SK-N-SH treated with all-trans-retinoic acid at 6 μM for 48 hours (cell line): ENCODE data around the gene ADAMTS6.

Source experiments
- ATAC-seq: fragments of 200-7000 bp; cut with Tn5 transposase; 3 replicates; pipeline ENCODE4 v1.9.1; 2020; ENCODE audit warnings: mild to moderate bottlenecking, moderate library complexity
- ARNTL ChIP-seq: fragments of 450-650 bp; formaldehyde crosslinking; IDR thresholded peaks from 2 replicates; pipeline ENCODE4 v1.5.0; 2020; ENCODE audit warnings: low read depth, mild to moderate bottlenecking, moderate library complexity, borderline replicate concordance
- BACH2 ChIP-seq: fragments of 250-450 bp; sonication (Bioruptor Pico); IDR thresholded peaks from 2 replicates; pipeline ENCODE4 v1.9.0; 2021; ENCODE audit warnings: mild to moderate bottlenecking, borderline replicate concordance
- CREB5 ChIP-seq: fragments of 250-450 bp; sonication (Bioruptor Pico); IDR thresholded peaks from 2 replicates; pipeline ENCODE4 v1.5.1; 2020; ENCODE audit warnings: low read depth, mild to moderate bottlenecking, moderate library complexity
- CSDC2 ChIP-seq: fragments of 250-450 bp; sonication (Bioruptor Pico); IDR thresholded peaks from 2 replicates; pipeline ENCODE4 v1.5.0; 2020; ENCODE audit warnings: mild to moderate bottlenecking, moderate library complexity
- ESRRG ChIP-seq: fragments of 250-450 bp; sonication (Bioruptor Pico); IDR thresholded peaks from 2 replicates; pipeline ENCODE4 v1.6.1; 2021; ENCODE audit warnings: mild to moderate bottlenecking
- ISL1 ChIP-seq: fragments of 250-450 bp; sonication (Bioruptor Pico); IDR thresholded peaks from 2 replicates; pipeline ENCODE4 v2.1.2; 2022; ENCODE audit warnings: mild to moderate bottlenecking, moderate library complexity
- OSR1 ChIP-seq: fragments of 250-450 bp; sonication (Bioruptor Pico); IDR thresholded peaks from 2 replicates; pipeline ENCODE4 v1.8.0; 2022; ENCODE audit warnings: moderate library complexity, mild to moderate bottlenecking, inconsistent platforms
- POU6F1 ChIP-seq: fragments of 250-450 bp; sonication (Bioruptor Pico); IDR thresholded peaks from 2 replicates; pipeline ENCODE4 v1.8.0; 2021; ENCODE audit warnings: low read depth, mild to moderate bottlenecking, moderate library complexity, borderline replicate concordance
- PPARA ChIP-seq: fragments of 250-450 bp; sonication (Bioruptor Pico); IDR thresholded peaks from 2 replicates; pipeline ENCODE4 v1.5.0; 2020; ENCODE audit warnings: mild to moderate bottlenecking, borderline replicate concordance
- RARB ChIP-seq: fragments of 250-450 bp; sonication (Bioruptor Pico); IDR thresholded peaks from 2 replicates; pipeline ENCODE4 v1.8.0; 2021; ENCODE audit warnings: mild to moderate bottlenecking, moderate library complexity
- SNAI2 ChIP-seq: fragments of 250-450 bp; sonication (Bioruptor Pico); IDR thresholded peaks from 2 replicates; pipeline ENCODE4 v1.5.0; 2020; ENCODE audit warnings: mild to moderate bottlenecking, moderate library complexity
- TCF4 ChIP-seq: fragments of 250-450 bp; sonication (Bioruptor Pico); IDR thresholded peaks from 2 replicates; pipeline ENCODE4 v1.8.0; 2021; ENCODE audit warnings: mild to moderate bottlenecking, moderate library complexity, borderline replicate concordance
- TSHZ2 ChIP-seq: fragments of 250-450 bp; sonication (Bioruptor Pico); IDR thresholded peaks from 2 replicates; pipeline ENCODE4 v1.5.0; 2020; ENCODE audit warnings: mild to moderate bottlenecking, moderate library complexity
- ZC3H10 ChIP-seq: fragments of 250-450 bp; sonication (Bioruptor Pico); IDR thresholded peaks from 2 replicates; pipeline ENCODE4 v1.5.1; 2021; ENCODE audit warnings: mild to moderate bottlenecking, moderate library complexity
- ZFP3 ChIP-seq: fragments of 250-450 bp; sonication (Bioruptor Pico); IDR thresholded peaks from 2 replicates; pipeline ENCODE4 v1.5.0; 2020; ENCODE audit warnings: mild to moderate bottlenecking, moderate library complexity
- ZFP30 ChIP-seq: fragments of 450-650 bp; formaldehyde crosslinking; IDR thresholded peaks from 2 replicates; pipeline ENCODE4 v1.5.0; 2022; ENCODE audit warnings: mild to moderate bottlenecking, moderate library complexity
- ZNF565 ChIP-seq: fragments of 450-650 bp; formaldehyde crosslinking; conservative IDR thresholded peaks from 2 replicates; pipeline ENCODE4 v1.5.0; 2020; ENCODE audit warnings: low read depth, mild to moderate bottlenecking, moderate library complexity
- ZNF70 ChIP-seq: fragments of 450-650 bp; formaldehyde crosslinking; IDR thresholded peaks from 2 replicates; pipeline ENCODE4 v1.5.0; 2020; ENCODE audit warnings: mild to moderate bottlenecking, moderate library complexity
- ZNF8 ChIP-seq: fragments of 450-650 bp; formaldehyde crosslinking; IDR thresholded peaks from 2 replicates; pipeline ENCODE4 v1.5.0; 2020; ENCODE audit warnings: mild to moderate bottlenecking, moderate library complexity

ADAMTS6 gene

DNA sequence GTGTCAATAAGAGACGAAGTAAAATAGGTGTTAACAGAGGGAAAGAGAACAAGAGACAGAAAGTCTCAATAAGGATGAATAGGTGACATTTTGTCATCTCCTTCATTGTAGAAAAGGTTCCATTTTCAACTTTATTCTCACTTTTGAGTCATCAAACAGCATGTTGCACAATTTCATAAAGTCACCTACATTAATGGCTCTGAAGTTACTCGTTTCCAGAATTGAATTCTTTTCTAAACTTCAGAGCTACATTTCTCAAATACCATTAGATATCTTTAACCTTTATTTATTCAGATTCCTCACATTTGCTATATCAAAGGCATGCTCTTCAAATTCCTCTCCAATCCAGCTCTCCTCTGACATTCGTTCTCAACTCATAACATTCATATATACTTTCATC, 13.1 kb downstream of the ADAMTS6 start:
- TF ChIP-seq ZC3H10, result no peak
- no peak for TF ChIP-seq RARB (CRISPR knock-in tag)
- TF ChIP-seq PPARA (CRISPR knock-in tag), result no peak
- no peak for TF ChIP-seq ARNTL (CRISPR knock-in tag)
- TF ChIP-seq ZNF8 (CRISPR knock-in tag), result no peak
- no peak for TF ChIP-seq ZFP3 (CRISPR knock-in tag)
- ATAC-seq, result no peak

DNA sequence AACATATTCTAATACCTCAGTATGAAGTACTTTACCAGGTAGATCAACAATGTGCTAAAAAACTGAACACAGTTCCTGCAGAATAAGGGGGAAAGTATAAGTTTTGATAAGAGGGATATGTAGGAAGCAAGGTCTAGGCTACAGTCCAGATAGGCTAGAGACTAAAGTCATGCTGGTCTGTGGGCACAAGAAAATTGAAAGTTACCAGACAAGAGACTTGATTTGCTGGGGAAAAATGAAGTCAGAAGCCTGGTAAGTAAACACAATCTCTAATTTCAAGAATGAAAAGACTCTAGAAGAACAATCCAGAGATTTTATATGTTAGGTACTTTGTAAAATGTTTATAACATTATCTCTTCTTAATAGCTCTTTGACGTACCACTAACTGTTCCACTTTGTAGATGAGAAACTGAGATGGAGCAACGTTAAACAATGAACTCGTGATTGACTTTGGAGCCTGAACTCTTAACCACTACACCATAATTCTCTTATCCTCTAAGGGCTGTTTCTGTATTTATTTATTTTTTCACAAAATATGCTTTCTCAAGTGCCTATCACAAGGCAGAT, 19.5 kb downstream of the ADAMTS6 start:
- ATAC-seq, result no peak
- TF ChIP-seq PPARA (CRISPR knock-in tag) (no peak), CREB5 (CRISPR knock-in tag) (no peak), OSR1 (no peak)

- no peak for ATAC-seq
- TF ChIP-seq ZNF565 (CRISPR knock-in tag) (no peak), ZFP30 (no peak), ESRRG (CRISPR knock-in tag) (no peak), BACH2 (CRISPR knock-in tag) (no peak), CSDC2 (CRISPR knock-in tag) (no peak)
These were observed 20.2 kb downstream of the ADAMTS6 start for GRCh38 chr5:65461490-65461889.

DNA sequence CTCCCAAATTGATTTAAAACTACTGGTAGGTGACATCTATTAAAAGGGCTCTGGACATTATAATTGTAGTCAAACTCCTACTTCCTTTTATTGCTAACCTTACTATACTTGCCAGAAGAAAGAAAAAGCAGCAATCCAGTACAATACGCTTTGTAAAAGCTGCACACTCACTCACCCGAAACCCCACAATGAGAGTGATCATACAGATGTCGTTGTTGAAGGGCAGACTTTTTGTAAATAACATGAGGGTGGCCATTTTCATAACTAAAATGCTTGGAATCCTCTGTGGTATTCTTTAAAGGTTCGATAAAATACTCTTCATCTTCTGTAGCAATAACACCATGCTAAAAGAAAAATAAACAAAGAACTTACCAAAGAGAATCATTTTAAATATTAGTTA, 21.7 kb downstream of the ADAMTS6 start:
- ATAC-seq, result no peak
- no peak for TF ChIP-seq ZC3H10
- TF ChIP-seq TSHZ2 (CRISPR knock-in tag), result no peak
- no peak for TF ChIP-seq ZNF8 (CRISPR knock-in tag)
- no peak for TF ChIP-seq ZNF565 (CRISPR knock-in tag)

- ATAC-seq, result no peak
- no peak for TF ChIP-seq SNAI2 (CRISPR knock-in tag)
- TF ChIP-seq ESRRG (CRISPR knock-in tag), result no peak
- no peak for TF ChIP-seq ZFP30
- TF ChIP-seq ARNTL (CRISPR knock-in tag), result no peak
- TF ChIP-seq TSHZ2 (CRISPR knock-in tag), result no peak
- TF ChIP-seq OSR1, result no peak
- TF ChIP-seq ZNF70, result no peak
- no peak for TF ChIP-seq ZNF565 (CRISPR knock-in tag)
- TF ChIP-seq CSDC2 (CRISPR knock-in tag), result no peak
These were observed 26.7 kb downstream of the ADAMTS6 start for GRCh38 chr5:65455064-65455463.

DNA sequence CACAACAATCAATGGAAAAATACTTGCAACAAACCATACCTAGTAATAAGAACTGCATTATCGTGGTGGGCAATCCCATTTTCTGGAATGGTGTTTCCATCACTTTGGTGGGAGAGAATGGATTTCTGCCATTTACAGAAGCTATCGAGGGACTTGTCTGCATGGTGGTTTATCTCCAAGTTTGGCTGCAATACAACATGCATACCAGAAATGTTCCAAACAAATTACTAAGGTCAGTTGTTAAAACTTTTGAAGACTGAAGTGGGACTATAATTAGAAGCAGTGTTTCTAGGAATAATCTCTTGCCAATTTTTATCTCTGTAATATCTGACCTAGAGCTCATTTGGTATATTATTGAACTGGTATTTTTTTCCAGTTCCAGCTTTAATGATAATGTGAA, 30.3 kb downstream of the ADAMTS6 start:
- ATAC-seq, result no peak
- TF ChIP-seq BACH2 (CRISPR knock-in tag), result no peak
- TF ChIP-seq CREB5 (CRISPR knock-in tag), result no peak
- no peak for TF ChIP-seq PPARA (CRISPR knock-in tag)
- TF ChIP-seq TCF4 (CRISPR knock-in tag), result no peak
- TF ChIP-seq ZNF70, result no peak
- no peak for TF ChIP-seq RARB (CRISPR knock-in tag)
- no peak for TF ChIP-seq ZFP3 (CRISPR knock-in tag)
- TF ChIP-seq SNAI2 (CRISPR knock-in tag), result no peak
- no peak for TF ChIP-seq POU6F1 (CRISPR knock-in tag)
- TF ChIP-seq ISL1, result no peak
- no peak for TF ChIP-seq OSR1
- TF ChIP-seq ARNTL (CRISPR knock-in tag), result no peak
- no peak for TF ChIP-seq ZFP30
- no peak for TF ChIP-seq ZNF565 (CRISPR knock-in tag)
- TF ChIP-seq CSDC2 (CRISPR knock-in tag), result no peak
- TF ChIP-seq ESRRG (CRISPR knock-in tag), result no peak
